Spleen (tissue), 11 donors: ENCODE results near the gene VPS50. TPM values are rescaled to one million over a fixed set of nuclear protein-coding genes. Genes with fewer than 3 reads are reported as not detected.

ENCODE experiments used
- DNase-seq: peaks from one replicate; pipeline ENCODE4 v3.0.0-alpha.2; 2020
- H3K27ac ChIP-seq, 8 donors: fragments of 200-600 bp; sonication (generic) in 7 of 8; 1 replicate in 4 of 8; 2 replicates in 4 of 8; pipeline versions ENCODE4 v1.5.0 to v1.8.0; 2016 to 2021; ENCODE audit warnings: inconsistent platforms in 4 of 8, mild to moderate bottlenecking in 4 of 8, moderate library complexity in 1 of 8
- H3K27me3 ChIP-seq, 7 donors: fragments of 200-600 bp; sonication (generic) in 6 of 7; replicated peaks in 1 of 7; 1 replicate in 4 of 7; 2 replicates in 3 of 7; pipeline versions ENCODE4 v1.5.0 to v1.8.0; 2016 to 2021; ENCODE audit warnings: inconsistent platforms in 3 of 7, mild to moderate bottlenecking in 1 of 7
- H3K36me3 ChIP-seq, 6 donors: fragments of 200-600 bp; sonication (generic) in 5 of 6; 1 replicate in 4 of 6; 2 replicates in 2 of 6; pipeline versions ENCODE4 v1.5.0 to v1.8.0; 2016 to 2021; ENCODE audit warnings: inconsistent platforms in 2 of 6
- H3K4me1 ChIP-seq, 6 donors: fragments of 200-600 bp; sonication (generic) in 5 of 6; 1 replicate in 3 of 6; 2 replicates in 3 of 6; pipeline versions ENCODE4 v1.5.0 to v1.8.0; 2016 to 2021; ENCODE audit warnings: inconsistent platforms in 3 of 6
- H3K4me3 ChIP-seq, 8 donors: fragments of 200-600 bp; sonication (generic) in 7 of 8; 1 replicate in 4 of 8; 2 replicates in 4 of 8; pipeline versions ENCODE4 v1.5.0 to v1.8.0; 2016 to 2021; ENCODE audit warnings: inconsistent platforms in 4 of 8, mild to moderate bottlenecking in 4 of 8, moderate library complexity in 2 of 8
- H3K9me3 ChIP-seq, 8 donors: fragments of 200-600 bp; sonication (generic) in 7 of 8; 1 replicate in 4 of 8; 2 replicates in 4 of 8; pipeline versions ENCODE4 v1.5.0 to v1.8.0; 2016 to 2021; ENCODE audit warnings: inconsistent platforms in 4 of 8
- POLR2A ChIP-seq, 3 donors: fragments of 450-650 bp; IDR thresholded peaks; one replicate each; pipeline ENCODE4 v1.5.1; 2017; ENCODE audit warnings: antibody characterized with exemption in 3 of 3, mild to moderate bottlenecking in 1 of 3
- POLR2AphosphoS5 ChIP-seq, 3 donors: sonication (generic); formaldehyde crosslinking; IDR thresholded peaks; one replicate each; pipeline ENCODE4 v1.5.1; 2017; ENCODE audit warnings: antibody characterized with exemption in 3 of 3
- WGBS, 5 donors: extraction: QIAGEN DNeasy Blood & Tissue Kit in 3 of 5; methylation state at CpG; one replicate each; pipeline versions ENCODE4 v1.1.5 to v1.1.7; 2013 to 2018; 5-methylcytosine and 5-hydroxymethylcytosine counted together
- intact Hi-C: fragments of 100-400 bp; cut with DNase I; formaldehyde crosslinking; loops from one replicate; pipeline ENCODE4 v1.15.0; 2023; ENCODE audit warnings: low total_unique reads
- polyA plus RNA-seq, 3 donors: library from polyadenylated mRNA; stranded (reverse); fragments of 200-250 nt; gene quantifications; one replicate each; pipeline ENCODE4 v1.2.1, GENCODE V29; 2013
- total RNA-seq, 7 donors: library from RNA; depleted of rRNA in 3 of 7; stranded (reverse); fragments of >200 nt in 3 of 7; fragmentation: NEBNext Ultra II Directional in 4 of 7; extraction: Animal tissue kit (Norgen Biotek cat#: 25700) in 4 of 7; gene quantifications; one replicate each; pipeline versions ENCODE4 v1.1.0 to v1.2.1, GENCODE V29; 2016 to 2021
- TF ChIP-seq, protein P1 (sequence below), 11 experiments: fragments of 200-600 bp in 7 of 11; fragments of 450-650 bp in 4 of 11; sonication (generic) in 4 of 11; IDR thresholded peaks in 8 of 11; conservative IDR thresholded peaks in 3 of 11; 1 replicate in 7 of 11; 2 replicates in 4 of 11; pipeline versions ENCODE4 v1.4.0 to v1.8.0; 2016 to 2021; ENCODE audit warnings: antibody characterized with exemption in 11 of 11, inconsistent platforms in 4 of 11, mild to moderate bottlenecking in 1 of 11
- donor health status: healthy with polysubstance abuse.
- donor health status: DM: no; HTN: no; CAD: no; lungs with moderate emphysema.
- donor health status: DM: no; HTN: no; CAD: no.
- donor health status: Bipolar disorder and iron deficiency.
- donor health status: healthy.
- donor health status: DM: no; HTN: no; CAD: no.
- donor health status: DM: yes; HTN: yes; CAD: no.

The VPS50 gene
- total and polyA plus RNA-seq, 10 donors: 8.1 to 62.6 (median 34.2) TPM

DNA sequence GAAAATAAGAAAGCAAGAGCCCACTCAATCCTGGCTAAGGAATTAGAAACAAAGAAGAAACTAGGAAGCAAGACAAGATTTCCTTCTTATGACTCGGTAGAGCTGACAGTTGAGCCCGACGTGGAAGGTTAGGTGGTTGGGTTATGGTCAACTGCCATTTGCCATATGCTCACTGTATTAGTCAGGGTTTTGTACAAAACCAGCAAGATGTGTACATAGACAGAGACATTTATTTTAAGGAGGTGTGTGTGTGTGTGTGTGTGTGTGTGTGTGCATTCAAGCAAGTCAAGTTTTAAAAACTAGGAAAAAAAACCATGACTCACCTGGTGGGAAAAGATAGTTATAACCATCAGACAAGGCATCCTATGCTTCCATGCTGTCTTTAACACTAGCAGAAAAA is 158.5 kb downstream of the VPS50 start:
- H3K36me3 ChIP-seq: no peaks in the 10 kb centered on the region
- H3K27me3 ChIP-seq: peaks cover 0 to 8% (median 0%) of the 10 kb centered on the region in 7 donors
- intact Hi-C loops: no loop called here
- DNase-seq: no peak
- TF ChIP-seq, protein P1, sequence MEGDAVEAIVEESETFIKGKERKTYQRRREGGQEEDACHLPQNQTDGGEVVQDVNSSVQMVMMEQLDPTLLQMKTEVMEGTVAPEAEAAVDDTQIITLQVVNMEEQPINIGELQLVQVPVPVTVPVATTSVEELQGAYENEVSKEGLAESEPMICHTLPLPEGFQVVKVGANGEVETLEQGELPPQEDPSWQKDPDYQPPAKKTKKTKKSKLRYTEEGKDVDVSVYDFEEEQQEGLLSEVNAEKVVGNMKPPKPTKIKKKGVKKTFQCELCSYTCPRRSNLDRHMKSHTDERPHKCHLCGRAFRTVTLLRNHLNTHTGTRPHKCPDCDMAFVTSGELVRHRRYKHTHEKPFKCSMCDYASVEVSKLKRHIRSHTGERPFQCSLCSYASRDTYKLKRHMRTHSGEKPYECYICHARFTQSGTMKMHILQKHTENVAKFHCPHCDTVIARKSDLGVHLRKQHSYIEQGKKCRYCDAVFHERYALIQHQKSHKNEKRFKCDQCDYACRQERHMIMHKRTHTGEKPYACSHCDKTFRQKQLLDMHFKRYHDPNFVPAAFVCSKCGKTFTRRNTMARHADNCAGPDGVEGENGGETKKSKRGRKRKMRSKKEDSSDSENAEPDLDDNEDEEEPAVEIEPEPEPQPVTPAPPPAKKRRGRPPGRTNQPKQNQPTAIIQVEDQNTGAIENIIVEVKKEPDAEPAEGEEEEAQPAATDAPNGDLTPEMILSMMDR (IDR thresholded peaks at IDR 0.05 in 8 of 11, conservative IDR thresholded peaks at IDR 0.05 in 3 of 11): no peak
- H3K9me3 ChIP-seq: no peaks in the 10 kb centered on the region
- no peaks in the 10 kb centered on the region for H3K4me1 ChIP-seq
- 78 to 96% (median 86%) methylated on average over 3 of the region's 3 CpGs for WGBS, 5 donors
- H3K4me3 ChIP-seq: no peak overlapping the region
- H3K27ac ChIP-seq: no peak overlapping the region

DNA sequence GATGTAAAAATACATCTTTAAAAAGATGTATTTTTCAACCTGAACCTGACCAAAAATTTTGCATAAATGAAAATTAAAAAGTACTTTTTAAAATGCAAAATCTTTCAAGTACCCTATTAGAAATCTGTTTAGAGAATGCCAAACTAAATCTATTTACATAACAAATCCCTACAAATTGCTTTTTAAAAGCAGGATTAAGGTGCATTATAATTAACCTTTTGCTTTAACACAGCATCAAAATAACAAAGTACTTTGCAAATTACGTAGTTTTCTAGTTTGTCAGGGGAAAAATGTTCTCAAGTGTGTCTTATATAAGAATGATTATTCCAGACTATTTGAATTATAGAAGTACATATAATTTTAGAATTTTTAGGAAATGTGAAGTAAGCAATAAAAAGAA is 160.8 kb downstream of the VPS50 start:
- H3K36me3 ChIP-seq: no peaks in the 10 kb centered on the region
- no peak overlapping the region for H3K4me3 ChIP-seq
- H3K27me3 ChIP-seq: no peaks in the 10 kb centered on the region
- H3K9me3 ChIP-seq: no peaks in the 10 kb centered on the region
- no peaks in the 10 kb centered on the region for H3K4me1 ChIP-seq
- intact Hi-C loops: no loop called here
- 86 to 94% (median 91%) methylated on average over 1 of the region's 1 CpG for WGBS, 5 donors
- TF ChIP-seq, protein P1 (IDR thresholded peaks at IDR 0.05 in 8 of 11, conservative IDR thresholded peaks at IDR 0.05 in 3 of 11): no peak
- TF ChIP-seq POLR2A (IDR thresholded peaks at IDR 0.05) (no peak), POLR2AphosphoS5 (IDR thresholded peaks at IDR 0.05) (no peak)
- no peak overlapping the region for H3K27ac ChIP-seq
- DNase-seq: no peak

DNA sequence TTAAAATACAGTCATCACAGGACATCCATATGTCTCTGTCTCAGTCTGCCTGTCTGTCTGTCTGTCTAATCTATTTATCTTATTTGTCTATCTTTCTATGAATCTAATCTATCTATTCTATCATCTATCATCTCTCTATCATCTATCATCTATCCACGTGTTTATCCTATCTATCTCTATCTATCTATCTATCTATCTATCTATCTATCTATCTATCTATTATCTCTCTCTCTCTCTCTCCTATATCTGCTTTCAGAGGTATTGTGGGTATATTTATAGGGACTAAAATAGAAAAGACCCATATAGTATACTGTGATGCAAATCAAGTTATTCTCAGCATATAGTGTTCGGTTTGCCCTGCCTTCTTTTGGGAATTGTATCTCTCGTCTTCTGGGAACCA is 167.5 kb downstream of the VPS50 start:
- Histone ChIP-seq H3K36me3 (no peaks in the 10 kb centered on the region), H3K27me3 (no peaks in the 10 kb centered on the region), H3K9me3 (no peaks in the 10 kb centered on the region), H3K27ac (no peak overlapping the region), H3K4me1 (no peaks in the 10 kb centered on the region), H3K4me3 (no peak overlapping the region)
- no peak for TF ChIP-seq POLR2A (IDR thresholded peaks at IDR 0.05)
- TF ChIP-seq, protein P1 (IDR thresholded peaks at IDR 0.05 in 8 of 11, conservative IDR thresholded peaks at IDR 0.05 in 3 of 11): no peak
- no peak for TF ChIP-seq POLR2AphosphoS5 (IDR thresholded peaks at IDR 0.05)
- intact Hi-C loops: no loop called here
- WGBS, 5 donors: 78 to 92% (median 86%) methylated on average over 3 of the region's 3 CpGs
- no peak for DNase-seq

DNA sequence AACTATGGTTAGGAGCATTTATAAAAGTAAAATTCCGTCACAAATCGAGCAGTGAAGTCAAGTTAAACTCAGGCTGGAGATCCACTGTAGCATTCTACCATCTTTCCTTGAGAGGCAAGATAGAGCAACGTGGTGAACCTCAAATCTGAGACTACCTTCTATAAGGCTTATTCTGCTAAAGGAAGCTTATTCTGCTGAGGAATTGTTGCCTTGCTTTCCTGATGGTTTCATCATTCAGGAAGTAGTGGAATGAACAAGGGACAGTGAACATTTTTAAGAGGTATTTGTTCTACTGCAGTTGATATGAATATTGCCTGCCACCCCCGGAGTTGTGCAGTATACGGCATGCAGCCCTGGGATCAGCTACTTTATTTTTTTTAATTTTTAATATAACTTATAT is 170.8 kb downstream of the VPS50 start:
- H3K4me1 ChIP-seq: no peaks in the 10 kb centered on the region
- no peaks in the 10 kb centered on the region for H3K36me3 ChIP-seq
- no peak overlapping the region for H3K27ac ChIP-seq
- no peak for DNase-seq
- peaks cover 4 to 26% (median 18%) of the 10 kb centered on the region in 8 donors for H3K9me3 ChIP-seq
- TF ChIP-seq, protein P1 (IDR thresholded peaks at IDR 0.05 in 8 of 11, conservative IDR thresholded peaks at IDR 0.05 in 3 of 11): no peak
- TF ChIP-seq POLR2A (IDR thresholded peaks at IDR 0.05) (no peak), POLR2AphosphoS5 (IDR thresholded peaks at IDR 0.05) (no peak)
- 83 to 92% (median 89%) methylated on average over 5 of the region's 5 CpGs for WGBS, 5 donors
- H3K4me3 ChIP-seq: no peak overlapping the region
- no peaks in the 10 kb centered on the region for H3K27me3 ChIP-seq
- intact Hi-C loops: no loop called here
